ENCODE data around the gene CIC.

The CIC gene

DNA sequence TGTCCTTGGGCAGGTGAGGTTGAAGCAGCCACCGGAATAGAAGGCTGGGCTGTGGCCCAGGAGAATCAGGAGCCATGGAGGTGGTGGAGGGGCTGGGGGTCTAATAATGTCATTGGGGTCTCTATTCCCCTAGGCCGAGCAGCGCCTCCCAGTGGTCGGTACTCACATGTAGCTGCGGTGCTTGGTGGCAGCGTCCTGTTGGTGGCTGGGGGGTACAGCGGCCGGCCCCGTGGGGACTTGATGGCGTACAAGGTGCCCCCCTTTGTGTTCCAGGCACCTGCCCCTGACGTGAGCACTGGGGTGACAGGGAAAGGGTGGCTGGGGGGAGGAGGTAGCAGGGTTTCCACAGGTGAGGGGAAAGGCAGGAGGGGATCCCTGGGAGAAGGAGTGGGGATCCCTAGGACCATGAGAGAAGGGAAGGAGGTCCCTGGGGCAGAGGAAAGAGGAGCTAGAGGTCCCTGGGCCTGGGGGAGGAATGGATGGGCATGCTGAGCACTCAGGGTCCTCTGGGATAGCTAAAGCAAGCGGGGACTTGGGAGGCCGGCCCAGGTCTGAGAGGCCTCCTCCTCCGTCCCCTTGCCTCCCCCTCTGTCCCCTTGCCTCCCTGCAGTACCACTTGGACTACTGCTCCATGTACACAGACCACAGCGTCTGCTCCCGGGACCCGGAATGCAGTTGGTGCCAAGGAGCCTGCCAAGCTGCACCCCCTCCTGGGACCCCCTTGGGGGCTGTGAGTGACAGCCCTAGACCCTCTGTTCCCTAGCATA is 74.5 kb downstream of the CIC start:
- no peak for DNase-seq (ENCODE audit: low read depth)
- TF ChIP-seq CTCF (IDR thresholded peaks at IDR 0.05; ENCODE audit: control insufficient read depth, extremely low read depth, insufficient read depth), result no peak
- H3K4me3 ChIP-seq (ENCODE audit: low read depth, low read length), result no peak overlapping the region

GRCh38 chr19:42344336-42344893 is 75.4 kb downstream of the CIC start:
- TF ChIP-seq CTCF (IDR thresholded peaks at IDR 0.05; ENCODE audit: control insufficient read depth, extremely low read depth, insufficient read depth), result no peak
- DNase-seq (ENCODE audit: low read depth), result no peak
- H3K4me3 ChIP-seq (ENCODE audit: low read depth, low read length), result no peak overlapping the region
